HepG2 (cell line): ENCODE measurements around the gene CLMP. TPM values are rescaled to one million over a fixed set of nuclear protein-coding genes. Genes with fewer than 3 reads are reported as not detected.

ENCODE experiments used
- ATAC-seq: fragments of 200-7000 bp; cut with Tn5 transposase; 3 replicates; pipeline ENCODE4 v1.9.1; 2020; ENCODE audit warnings: mild to moderate bottlenecking, moderate library complexity
- BruUV-seq: library from RNA; stranded (reverse); fragments of 400-500 nt; replicated peaks from 2 replicates; lab custom pipeline; 2021; lab: Mats Ljungman, UMichigan
- CTCF ChIA-PET: fragments of 300-600 bp; formaldehyde crosslinking; extraction: SDS; loops from one replicate; lab custom pipeline; 2021; ENCODE audit warnings: low total read pairs, inconsistent platforms, low intra/inter-chr PET ratio; lab: Yijun Ruan, JAX
- POLR2A ChIA-PET: fragments of 350-600 bp; sonication (Branson Sonifier 250); formaldehyde crosslinking; loops from one replicate; lab custom pipeline; 2020; ENCODE audit warnings: antibody characterized with exemption, inconsistent platforms; lab: Yijun Ruan, JAX
- DNase-seq: peaks from one replicate; pipeline ENCODE4 v3.0.0-alpha.2; 2015; ENCODE audit warnings: low spot score
- FAIRE-seq: peaks from 3 replicates; lab custom pipeline; 2011; peaks lifted over from hg19 to GRCh38; lab: Jason Lieb, UNC
- H2AFZ ChIP-seq: one replicate; pipeline ENCODE4 v1.6.1; 2011; ENCODE audit warnings: low read length, inconsistent platforms
- H3K27ac ChIP-seq: fragments of 300-600 bp; 3 replicates; pipeline ENCODE4 v1.8.0; 2011; ENCODE audit warnings: mixed run types, mild to moderate bottlenecking, mixed read lengths, low read length, inconsistent platforms; ENCODE audit not compliant: insufficient read depth; ENCODE audit errors: extremely low read length
- H3K27me3 ChIP-seq, 2 experiments: fragments of 200-600 bp in 1 of 2; 2 replicates in 1 of 2; 3 replicates in 1 of 2; pipeline versions ENCODE4 v1.6.0 to v1.8.0; 2011; ENCODE audit warnings: low read length in 2 of 2, mild to moderate bottlenecking in 2 of 2, moderate library complexity in 2 of 2, inconsistent platforms in 1 of 2; ENCODE audit not compliant: insufficient read depth in 2 of 2, control insufficient read depth in 1 of 2
- H3K36me3 ChIP-seq, 2 experiments: fragments of 200-600 bp in 1 of 2; replicated peaks in 1 of 2; 2 replicates in 1 of 2; 3 replicates in 1 of 2; pipeline versions ENCODE4 v1.5.1 to v1.8.0; 2011; ENCODE audit warnings: low read length in 2 of 2, inconsistent platforms in 1 of 2; ENCODE audit not compliant: insufficient read depth in 2 of 2, control insufficient read depth in 1 of 2
- H3K4me1 ChIP-seq: 2 replicates; pipeline ENCODE4 v1.5.1; 2012; ENCODE audit warnings: low read length, inconsistent platforms; ENCODE audit not compliant: insufficient read depth
- H3K4me2 ChIP-seq: 2 replicates; pipeline ENCODE4 v1.6.0; 2011; ENCODE audit warnings: low read depth, low read length, inconsistent platforms
- H3K4me3 ChIP-seq, 3 experiments: fragments of 200-600 bp in 1 of 3; sonication (generic), shearing (Covaris generic) in 1 of 3; replicated peaks in 1 of 3; 2 replicates each; pipeline ENCODE4 v1.5.1; 2011 to 2016; ENCODE audit warnings: low read length in 3 of 3, inconsistent platforms in 2 of 3, low read depth in 2 of 3, mild to moderate bottlenecking in 2 of 3, control low read depth in 1 of 3, mixed read lengths in 1 of 3; ENCODE audit not compliant: insufficient read depth in 1 of 3
- H3K79me2 ChIP-seq: one replicate; pipeline ENCODE4 v1.6.1; 2011; ENCODE audit warnings: low read length, inconsistent platforms; ENCODE audit not compliant: insufficient read depth
- H3K9ac ChIP-seq: 2 replicates; pipeline ENCODE4 v1.6.0; 2011; ENCODE audit warnings: mild to moderate bottlenecking, low read depth, low read length, inconsistent platforms; ENCODE audit not compliant: insufficient read depth
- H3K9me3 ChIP-seq: 2 replicates; pipeline ENCODE4 v1.5.1; 2012; ENCODE audit warnings: mild to moderate bottlenecking, low read length
- H4K20me1 ChIP-seq: 2 replicates; pipeline ENCODE4 v1.6.0; 2011; ENCODE audit warnings: inconsistent platforms, mild to moderate bottlenecking, low read length, moderate library complexity; ENCODE audit not compliant: insufficient read depth
- AGO2 ChIP-seq: fragments of 200-400 bp; formaldehyde crosslinking; optimal IDR thresholded peaks from 2 replicates; pipeline ENCODE3; 2017; ENCODE audit warnings: mild to moderate bottlenecking, low read depth, low read length, moderate library complexity
- DR1 ChIP-seq: sonication (generic); formaldehyde crosslinking; IDR thresholded peaks from 2 replicates; pipeline ENCODE4 v1.8.0; 2021; ENCODE audit warnings: mild to moderate bottlenecking, missing genetic modification reagents, inconsistent platforms
- GATA4 ChIP-seq: sonication (generic); IDR thresholded peaks from 2 replicates; pipeline ENCODE4 v1.6.1; 2016; ENCODE audit warnings: antibody characterized with exemption, low read depth, borderline replicate concordance
- KAT2B ChIP-seq: fragments of 150-350 bp; IDR thresholded peaks from 2 replicates; pipeline ENCODE4 v1.6.1; 2014; ENCODE audit warnings: low read depth, low read length, borderline replicate concordance
- NCOA2 ChIP-seq: sonication (generic); formaldehyde crosslinking; IDR thresholded peaks from 2 replicates; pipeline ENCODE4 v1.8.0; 2022; ENCODE audit warnings: inconsistent platforms
- NR2F2 ChIP-seq: IDR thresholded peaks from 2 replicates; pipeline ENCODE4 v1.6.1; 2012; ENCODE audit warnings: low read depth, inconsistent platforms, borderline replicate concordance
- PHF20 ChIP-seq: sonication (generic); formaldehyde crosslinking; IDR thresholded peaks from 2 replicates; pipeline ENCODE4 v1.5.0; 2020; ENCODE audit warnings: mild to moderate bottlenecking, missing genetic modification reagents
- POLR2G ChIP-seq: fragments of 200-400 bp; formaldehyde crosslinking; IDR thresholded peaks from 2 replicates; pipeline ENCODE4 v1.6.1; 2018; ENCODE audit warnings: mild to moderate bottlenecking, low read depth, low read length, moderate library complexity
- SMARCC2 ChIP-seq: fragments of 450-650 bp; IDR thresholded peaks from 2 replicates; pipeline ENCODE4 v1.6.1; 2017; ENCODE audit warnings: antibody characterized with exemption, mild to moderate bottlenecking
- SRF ChIP-seq: IDR thresholded peaks from 2 replicates; pipeline ENCODE4 v1.6.1; 2011; ENCODE audit warnings: mild to moderate bottlenecking, low read depth, low read length, moderate library complexity
- YEATS4 ChIP-seq: sonication (generic); formaldehyde crosslinking; IDR thresholded peaks from 2 replicates; pipeline ENCODE4 v1.4.0; 2020; ENCODE audit warnings: missing genetic modification reagents, borderline replicate concordance
- WGBS: methylation state at CpG from one replicate; pipeline ENCODE4 v1.1.6; 2017; ENCODE audit warnings: low lambda C conversion rate; 5-methylcytosine and 5-hydroxymethylcytosine counted together
- in situ Hi-C: cut with HindIII; loops from 2 replicates; pipeline ENCODE4 v1.10.0; 2017; ENCODE audit warnings: low pct_unique_long_range_greater_than_20kb; ENCODE audit not compliant: extremely low pct_ligation_motif_present
- intact Hi-C: fragments of 100-400 bp; cut with micrococcal nuclease; formaldehyde crosslinking; loops from one replicate; pipeline ENCODE4 v1.10.0; 2022; ENCODE audit not compliant: unreplicated experiment
- polyA plus RNA-seq, 8 experiments: library from polyadenylated mRNA; depleted of rRNA in 3 of 8; stranded (reverse) in 7 of 8; unstranded in 1 of 8; fragments of >200 nt; fragmentation: Illumina TruSeq in 4 of 8; extraction: Trizol in 4 of 8; gene quantifications; 2 replicates each; pipeline versions ENCODE4 v1.2.1 to v1.2.3, GENCODE V29; 2011 to 2016; ENCODE audit warnings: low read depth in 4 of 8, missing spikeins in 1 of 8, mixed read lengths in 1 of 8; ENCODE audit not compliant: insufficient read depth in 1 of 8
- total RNA-seq, 5 experiments: library from RNA; depleted of rRNA; stranded (reverse); fragments of >200 nt; fragmentation: Illumina TruSeq; extraction: Trizol; gene quantifications; 2 replicates each; pipeline ENCODE4 v1.2.3, GENCODE V29; 2016; ENCODE audit warnings: low read depth in 1 of 5
- TF ChIP-seq, protein P1 (sequence below): sonication (generic); formaldehyde crosslinking; conservative IDR thresholded peaks from 2 replicates; pipeline ENCODE4 v1.4.0; 2020; ENCODE audit warnings: missing genetic modification reagents
- TF ChIP-seq, protein P2 (sequence below): sonication (generic); formaldehyde crosslinking; IDR thresholded peaks from 2 replicates; pipeline ENCODE4 v1.8.0; 2022; ENCODE audit warnings: mild to moderate bottlenecking, missing genetic modification reagents, moderate library complexity
- TF ChIP-seq, protein P3 (sequence below): sonication (generic); formaldehyde crosslinking; IDR thresholded peaks from 2 replicates; pipeline ENCODE4 v1.5.1; 2020; ENCODE audit warnings: missing genetic modification reagents, mild to moderate bottlenecking, borderline replicate concordance
- TF ChIP-seq, protein P4 (sequence below): sonication (generic); formaldehyde crosslinking; IDR thresholded peaks from 2 replicates; pipeline ENCODE4 v1.5.0; 2020; ENCODE audit warnings: mild to moderate bottlenecking, missing genetic modification reagents, borderline replicate concordance

The CLMP gene
- total and polyA plus RNA-seq, 2 of the 13 experiments (the other 11 are each of a cell fraction or from before 2014, with no cell fraction given): not detected

DNA sequence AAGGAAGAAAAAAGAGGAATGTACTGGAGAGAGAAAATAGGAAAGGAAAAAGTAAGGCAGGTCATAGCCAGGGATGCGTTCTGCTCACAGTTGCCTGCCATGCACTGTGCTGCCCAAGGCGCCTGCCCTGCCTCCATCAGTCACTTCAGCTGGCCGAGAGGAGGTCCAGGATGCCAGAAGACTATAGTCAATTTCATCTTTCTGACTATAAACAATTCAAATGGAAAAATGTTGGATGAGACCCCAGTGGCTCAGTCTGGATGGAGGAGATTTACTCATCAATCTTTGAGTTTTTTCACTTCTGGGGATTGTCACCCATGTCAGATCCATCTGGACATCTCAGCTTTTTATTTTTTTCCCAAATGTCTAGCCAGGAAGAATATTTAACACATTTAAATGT is 36.7 kb upstream of the CLMP start:
- H3K4me2 ChIP-seq: no peak overlapping the region
- in situ Hi-C loops: no loop called here
- CTCF ChIA-PET: no interaction called here

More for the DNA sequence above, 36.7 kb upstream of the CLMP start:
- Histone ChIP-seq H3K27me3 (no peaks in the 10 kb centered on the region), H3K9ac (no peak overlapping the region), H3K27ac (no peak overlapping the region), H3K36me3 (no peaks in the 10 kb centered on the region), H3K9me3 (no peaks in the 10 kb centered on the region), H3K4me3 (no peak overlapping the region), H3K79me2 (no peaks in the 10 kb centered on the region), H4K20me1 (no peaks in the 10 kb centered on the region), H3K4me1 (peaks cover 11% of the 10 kb centered on the region), H2AFZ (no peak overlapping the region)
- ATAC-seq (no peak), FAIRE-seq (no peak), DNase-seq (no peak)
- intact Hi-C loops: no loop called here
- no TSS peak for BruUV-seq
- POLR2A ChIA-PET: no interaction called here
- 64% methylated on average over 3 of the region's 3 CpGs for WGBS
- TF ChIP-seq POLR2G: no peak
- TF ChIP-seq NCOA2 (CRISPR knock-in tag): no peak
- TF ChIP-seq AGO2: no peak
- TF ChIP-seq DR1 (CRISPR knock-in tag): no peak
- TF ChIP-seq, protein P1, sequence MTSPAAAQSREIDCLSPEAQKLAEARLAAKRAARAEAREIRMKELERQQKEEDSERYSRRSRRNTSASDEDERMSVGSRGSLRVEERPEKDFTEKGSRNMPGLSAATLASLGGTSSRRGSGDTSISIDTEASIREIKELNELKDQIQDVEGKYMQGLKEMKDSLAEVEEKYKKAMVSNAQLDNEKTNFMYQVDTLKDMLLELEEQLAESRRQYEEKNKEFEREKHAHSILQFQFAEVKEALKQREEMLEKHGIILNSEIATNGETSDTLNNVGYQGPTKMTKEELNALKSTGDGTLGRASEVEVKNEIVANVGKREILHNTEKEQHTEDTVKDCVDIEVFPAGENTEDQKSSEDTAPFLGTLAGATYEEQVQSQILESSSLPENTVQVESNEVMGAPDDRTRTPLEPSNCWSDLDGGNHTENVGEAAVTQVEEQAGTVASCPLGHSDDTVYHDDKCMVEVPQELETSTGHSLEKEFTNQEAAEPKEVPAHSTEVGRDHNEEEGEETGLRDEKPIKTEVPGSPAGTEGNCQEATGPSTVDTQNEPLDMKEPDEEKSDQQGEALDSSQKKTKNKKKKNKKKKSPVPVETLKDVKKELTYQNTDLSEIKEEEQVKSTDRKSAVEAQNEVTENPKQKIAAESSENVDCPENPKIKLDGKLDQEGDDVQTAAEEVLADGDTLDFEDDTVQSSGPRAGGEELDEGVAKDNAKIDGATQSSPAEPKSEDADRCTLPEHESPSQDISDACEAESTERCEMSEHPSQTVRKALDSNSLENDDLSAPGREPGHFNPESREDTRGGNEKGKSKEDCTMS: no peak
- TF ChIP-seq SRF: no peak
- TF ChIP-seq, protein P2, sequence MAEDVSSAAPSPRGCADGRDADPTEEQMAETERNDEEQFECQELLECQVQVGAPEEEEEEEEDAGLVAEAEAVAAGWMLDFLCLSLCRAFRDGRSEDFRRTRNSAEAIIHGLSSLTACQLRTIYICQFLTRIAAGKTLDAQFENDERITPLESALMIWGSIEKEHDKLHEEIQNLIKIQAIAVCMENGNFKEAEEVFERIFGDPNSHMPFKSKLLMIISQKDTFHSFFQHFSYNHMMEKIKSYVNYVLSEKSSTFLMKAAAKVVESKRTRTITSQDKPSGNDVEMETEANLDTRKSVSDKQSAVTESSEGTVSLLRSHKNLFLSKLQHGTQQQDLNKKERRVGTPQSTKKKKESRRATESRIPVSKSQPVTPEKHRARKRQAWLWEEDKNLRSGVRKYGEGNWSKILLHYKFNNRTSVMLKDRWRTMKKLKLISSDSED: no peak
- no peak for TF ChIP-seq YEATS4 (CRISPR knock-in tag)
- no peak for TF ChIP-seq KAT2B
- TF ChIP-seq PHF20 (CRISPR knock-in tag): no peak
- TF ChIP-seq, protein P3, sequence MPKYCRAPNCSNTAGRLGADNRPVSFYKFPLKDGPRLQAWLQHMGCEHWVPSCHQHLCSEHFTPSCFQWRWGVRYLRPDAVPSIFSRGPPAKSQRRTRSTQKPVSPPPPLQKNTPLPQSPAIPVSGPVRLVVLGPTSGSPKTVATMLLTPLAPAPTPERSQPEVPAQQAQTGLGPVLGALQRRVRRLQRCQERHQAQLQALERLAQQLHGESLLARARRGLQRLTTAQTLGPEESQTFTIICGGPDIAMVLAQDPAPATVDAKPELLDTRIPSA (CRISPR knock-in tag): no peak
- no peak for TF ChIP-seq NR2F2
- TF ChIP-seq, protein P4, sequence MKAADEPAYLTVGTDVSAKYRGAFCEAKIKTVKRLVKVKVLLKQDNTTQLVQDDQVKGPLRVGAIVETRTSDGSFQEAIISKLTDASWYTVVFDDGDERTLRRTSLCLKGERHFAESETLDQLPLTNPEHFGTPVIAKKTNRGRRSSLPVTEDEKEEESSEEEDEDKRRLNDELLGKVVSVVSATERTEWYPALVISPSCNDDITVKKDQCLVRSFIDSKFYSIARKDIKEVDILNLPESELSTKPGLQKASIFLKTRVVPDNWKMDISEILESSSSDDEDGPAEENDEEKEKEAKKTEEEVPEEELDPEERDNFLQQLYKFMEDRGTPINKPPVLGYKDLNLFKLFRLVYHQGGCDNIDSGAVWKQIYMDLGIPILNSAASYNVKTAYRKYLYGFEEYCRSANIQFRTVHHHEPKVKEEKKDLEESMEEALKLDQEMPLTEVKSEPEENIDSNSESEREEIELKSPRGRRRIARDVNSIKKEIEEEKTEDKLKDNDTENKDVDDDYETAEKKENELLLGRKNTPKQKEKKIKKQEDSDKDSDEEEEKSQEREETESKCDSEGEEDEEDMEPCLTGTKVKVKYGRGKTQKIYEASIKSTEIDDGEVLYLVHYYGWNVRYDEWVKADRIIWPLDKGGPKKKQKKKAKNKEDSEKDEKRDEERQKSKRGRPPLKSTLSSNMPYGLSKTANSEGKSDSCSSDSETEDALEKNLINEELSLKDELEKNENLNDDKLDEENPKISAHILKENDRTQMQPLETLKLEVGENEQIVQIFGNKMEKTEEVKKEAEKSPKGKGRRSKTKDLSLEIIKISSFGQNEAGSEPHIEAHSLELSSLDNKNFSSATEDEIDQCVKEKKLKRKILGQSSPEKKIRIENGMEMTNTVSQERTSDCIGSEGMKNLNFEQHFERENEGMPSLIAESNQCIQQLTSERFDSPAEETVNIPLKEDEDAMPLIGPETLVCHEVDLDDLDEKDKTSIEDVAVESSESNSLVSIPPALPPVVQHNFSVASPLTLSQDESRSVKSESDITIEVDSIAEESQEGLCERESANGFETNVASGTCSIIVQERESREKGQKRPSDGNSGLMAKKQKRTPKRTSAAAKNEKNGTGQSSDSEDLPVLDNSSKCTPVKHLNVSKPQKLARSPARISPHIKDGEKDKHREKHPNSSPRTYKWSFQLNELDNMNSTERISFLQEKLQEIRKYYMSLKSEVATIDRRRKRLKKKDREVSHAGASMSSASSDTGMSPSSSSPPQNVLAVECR (CRISPR knock-in tag): no peak
- no peak for TF ChIP-seq GATA4
- no peak for TF ChIP-seq SMARCC2
